ENCODE measurements around the gene KPTN.
"Not testable (repeated sequence)": the region's sequence is repeated elsewhere in the genome, so short reads cannot be mapped to it uniquely, and the experiment has no call there.

Gene KPTN

DNA sequence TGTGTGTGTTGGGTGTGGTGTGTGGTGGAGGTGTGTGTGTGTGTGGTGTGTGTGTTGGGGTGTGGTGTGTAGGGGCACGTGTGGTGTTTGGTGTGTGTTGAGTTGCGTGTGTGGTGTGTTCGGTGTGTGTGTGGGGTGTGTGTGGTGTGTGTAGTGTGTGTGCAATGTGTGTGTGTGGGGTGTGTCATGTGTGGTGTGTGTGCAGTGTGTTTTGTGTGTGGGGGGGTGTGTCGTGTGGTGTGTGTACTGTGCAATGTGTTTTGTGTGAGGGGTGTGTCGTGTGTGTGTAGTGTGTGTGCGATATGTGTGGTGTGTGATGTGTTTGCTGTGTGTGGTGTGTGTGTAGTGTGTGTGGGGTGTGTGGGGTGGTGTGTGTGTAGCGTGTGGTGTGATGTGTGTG is 6.0 kb upstream of the KPTN start:
- H3K27me3 ChIP-seq (ENCODE audit: low read depth, low read length) = no peaks in the 10 kb centered on the region
- TF ChIP-seq EZH2phosphoT487 (IDR thresholded peaks at IDR 0.05; ENCODE audit: low read depth) = no peak
- TF ChIP-seq, protein P1, sequence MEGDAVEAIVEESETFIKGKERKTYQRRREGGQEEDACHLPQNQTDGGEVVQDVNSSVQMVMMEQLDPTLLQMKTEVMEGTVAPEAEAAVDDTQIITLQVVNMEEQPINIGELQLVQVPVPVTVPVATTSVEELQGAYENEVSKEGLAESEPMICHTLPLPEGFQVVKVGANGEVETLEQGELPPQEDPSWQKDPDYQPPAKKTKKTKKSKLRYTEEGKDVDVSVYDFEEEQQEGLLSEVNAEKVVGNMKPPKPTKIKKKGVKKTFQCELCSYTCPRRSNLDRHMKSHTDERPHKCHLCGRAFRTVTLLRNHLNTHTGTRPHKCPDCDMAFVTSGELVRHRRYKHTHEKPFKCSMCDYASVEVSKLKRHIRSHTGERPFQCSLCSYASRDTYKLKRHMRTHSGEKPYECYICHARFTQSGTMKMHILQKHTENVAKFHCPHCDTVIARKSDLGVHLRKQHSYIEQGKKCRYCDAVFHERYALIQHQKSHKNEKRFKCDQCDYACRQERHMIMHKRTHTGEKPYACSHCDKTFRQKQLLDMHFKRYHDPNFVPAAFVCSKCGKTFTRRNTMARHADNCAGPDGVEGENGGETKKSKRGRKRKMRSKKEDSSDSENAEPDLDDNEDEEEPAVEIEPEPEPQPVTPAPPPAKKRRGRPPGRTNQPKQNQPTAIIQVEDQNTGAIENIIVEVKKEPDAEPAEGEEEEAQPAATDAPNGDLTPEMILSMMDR (IDR thresholded peaks at IDR 0.05; ENCODE audit: low read depth, low read length) = no peak
- H3K4me1 ChIP-seq (ENCODE audit: low read length) = peaks cover 14% of the 10 kb centered on the region
- no peak overlapping the region for H3K4me3 ChIP-seq (ENCODE audit: low read length)
- H3K36me3 ChIP-seq (replicated peaks; ENCODE audit: low read depth, low read length) = peaks cover 6% of the 10 kb centered on the region
- H3K79me2 ChIP-seq (ENCODE audit: low read length) = 0 out of 2 replicates have a peak, but pooled peaks cover 3% of the 10 kb centered on the region
- H3K27ac ChIP-seq (ENCODE audit: low read length) = no peak overlapping the region
- H4K20me1 ChIP-seq (ENCODE audit: insufficient read depth, low read length) = no peaks in the 10 kb centered on the region
- no peak overlapping the region for H3K9ac ChIP-seq (ENCODE audit: low read length)
- no peak overlapping the region for H3K4me2 ChIP-seq (ENCODE audit: low read length)
- H2AFZ ChIP-seq (ENCODE audit: low read depth, low read length) = no peak overlapping the region
- no peaks in the 10 kb centered on the region for H3K9me3 ChIP-seq (ENCODE audit: insufficient read depth, low read length)

DNA sequence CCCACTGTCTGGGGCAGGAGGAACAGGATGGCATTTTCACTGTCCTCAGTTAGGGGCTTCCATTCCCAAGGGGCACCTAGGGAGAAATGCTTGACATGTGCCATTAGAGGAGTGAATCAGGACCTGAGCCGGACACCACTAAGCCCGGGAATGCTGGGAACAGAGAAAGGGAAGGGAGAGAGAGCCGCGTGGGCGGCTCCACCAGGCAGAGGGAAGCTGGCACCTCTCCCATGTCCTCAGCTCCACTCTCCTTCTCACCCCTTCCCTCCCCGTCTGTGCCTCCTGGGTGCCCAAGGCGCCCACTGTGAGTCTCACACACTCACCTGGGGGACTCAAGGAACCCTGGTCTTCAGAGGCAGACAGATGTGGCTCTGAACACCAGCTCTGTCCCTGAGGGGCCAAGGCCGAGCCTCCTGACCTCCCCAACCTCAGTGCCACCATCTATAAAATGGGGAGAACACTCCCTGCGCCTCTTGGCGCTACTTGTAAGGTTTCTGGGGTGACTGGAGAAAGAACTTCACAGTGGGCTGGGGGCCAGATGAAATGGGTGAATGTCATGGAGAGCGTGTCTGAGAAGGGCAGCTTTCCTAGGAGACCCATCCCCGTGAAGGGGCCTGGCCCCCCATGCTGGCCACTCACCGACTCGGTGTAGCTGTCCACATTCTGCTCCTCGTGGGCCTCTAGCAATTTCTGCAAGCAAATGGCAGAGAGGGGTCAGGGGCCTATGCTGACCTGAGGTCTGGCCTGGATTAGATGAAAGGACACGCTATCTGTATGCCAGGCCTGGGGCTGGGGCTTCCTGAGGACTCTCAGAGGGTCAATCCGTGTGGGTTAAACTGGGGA is 5.3 kb upstream of the KPTN start:
- Histone ChIP-seq H4K20me1 (ENCODE audit: insufficient read depth, low read length) (no peaks in the 10 kb centered on the region), H2AFZ (ENCODE audit: low read depth, low read length) (no peak overlapping the region), H3K9me3 (ENCODE audit: insufficient read depth, low read length) (no peaks in the 10 kb centered on the region), H3K27ac (ENCODE audit: low read length) (no peak overlapping the region), H3K4me2 (ENCODE audit: low read length) (no peak overlapping the region), H3K36me3 (replicated peaks; ENCODE audit: low read depth, low read length) (peaks cover 6% of the 10 kb centered on the region), H3K9ac (ENCODE audit: low read length) (no peak overlapping the region), H3K27me3 (ENCODE audit: low read depth, low read length) (no peaks in the 10 kb centered on the region), H3K4me1 (ENCODE audit: low read length) (peaks cover 17% of the 10 kb centered on the region), H3K79me2 (ENCODE audit: low read length) (0 out of 2 replicates have a peak, but pooled peaks cover 6% of the 10 kb centered on the region), H3K4me3 (ENCODE audit: low read length) (no peak overlapping the region)
- TF ChIP-seq, protein P1 (IDR thresholded peaks at IDR 0.05; ENCODE audit: low read depth, low read length) = no peak
- TF ChIP-seq EZH2phosphoT487 (IDR thresholded peaks at IDR 0.05; ENCODE audit: low read depth) = no peak

DNA sequence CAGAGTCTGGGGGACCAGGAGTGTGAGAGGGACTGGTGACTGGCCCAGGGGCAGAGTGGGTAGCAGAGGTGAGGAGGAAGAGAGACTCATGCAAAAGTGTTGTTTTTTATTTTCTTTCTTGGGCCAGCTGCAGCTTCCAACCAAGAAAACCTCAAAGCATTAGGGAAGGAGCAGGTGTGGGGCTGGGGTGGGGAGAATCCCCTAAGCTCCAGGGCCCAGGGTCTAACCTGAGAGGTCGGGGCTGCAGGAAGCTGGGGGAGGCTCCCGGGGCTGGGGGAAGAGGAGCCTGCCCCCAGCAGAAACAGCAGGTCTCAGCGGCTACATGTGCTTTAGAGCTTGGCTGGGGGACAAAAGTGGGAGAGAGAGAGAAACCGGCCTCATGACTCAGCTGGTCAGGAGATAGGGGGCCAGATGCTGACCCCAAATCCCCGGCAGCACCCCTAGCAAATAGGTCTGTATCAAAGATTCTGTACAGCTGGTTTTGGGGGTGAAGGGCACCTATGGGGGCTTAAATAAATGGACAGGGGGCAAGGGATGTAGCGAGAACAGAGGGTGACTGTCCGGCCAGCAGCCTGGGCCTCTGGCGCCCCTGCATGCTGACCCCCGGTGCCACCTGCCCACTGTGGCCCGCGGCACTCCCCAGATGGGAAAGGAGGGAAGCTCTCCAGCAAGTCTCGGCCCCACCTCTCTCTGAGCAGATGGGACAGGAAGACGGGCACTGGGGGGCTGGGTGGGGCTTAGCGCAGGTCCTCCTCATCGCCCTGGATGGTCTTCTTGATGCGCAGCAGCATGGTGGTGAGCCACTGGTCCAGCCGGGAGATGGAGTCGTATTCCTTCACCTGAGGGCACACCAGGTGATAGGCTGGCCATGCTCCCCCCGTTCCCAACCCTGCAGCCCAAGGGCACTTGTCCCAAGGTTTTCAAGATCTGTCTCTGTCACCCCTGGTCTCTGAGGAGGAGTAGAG is 3.8 kb upstream of the KPTN start:
- peaks cover 20% of the 10 kb centered on the region for H3K4me1 ChIP-seq (ENCODE audit: low read length)
- H3K9me3 ChIP-seq (ENCODE audit: insufficient read depth, low read length) = no peaks in the 10 kb centered on the region
- 0 out of 2 replicates have a peak, but pooled peaks cover 6% of the 10 kb centered on the region for H3K79me2 ChIP-seq (ENCODE audit: low read length)
- H3K4me2 ChIP-seq (ENCODE audit: low read length) = no peak overlapping the region
- no peak overlapping the region for H2AFZ ChIP-seq (ENCODE audit: low read depth, low read length)
- H4K20me1 ChIP-seq (ENCODE audit: insufficient read depth, low read length) = no peaks in the 10 kb centered on the region
- H3K27me3 ChIP-seq (ENCODE audit: low read depth, low read length) = no peaks in the 10 kb centered on the region
- peaks cover 6% of the 10 kb centered on the region for H3K36me3 ChIP-seq (replicated peaks; ENCODE audit: low read depth, low read length)
- H3K27ac ChIP-seq (ENCODE audit: low read length) = no peak overlapping the region
- no peak overlapping the region for H3K9ac ChIP-seq (ENCODE audit: low read length)
- no peak overlapping the region for H3K4me3 ChIP-seq (ENCODE audit: low read length)
- TF ChIP-seq EZH2phosphoT487 (IDR thresholded peaks at IDR 0.05; ENCODE audit: low read depth) = no peak
- TF ChIP-seq, protein P1 (IDR thresholded peaks at IDR 0.05; ENCODE audit: low read depth, low read length) = no peak

DNA sequence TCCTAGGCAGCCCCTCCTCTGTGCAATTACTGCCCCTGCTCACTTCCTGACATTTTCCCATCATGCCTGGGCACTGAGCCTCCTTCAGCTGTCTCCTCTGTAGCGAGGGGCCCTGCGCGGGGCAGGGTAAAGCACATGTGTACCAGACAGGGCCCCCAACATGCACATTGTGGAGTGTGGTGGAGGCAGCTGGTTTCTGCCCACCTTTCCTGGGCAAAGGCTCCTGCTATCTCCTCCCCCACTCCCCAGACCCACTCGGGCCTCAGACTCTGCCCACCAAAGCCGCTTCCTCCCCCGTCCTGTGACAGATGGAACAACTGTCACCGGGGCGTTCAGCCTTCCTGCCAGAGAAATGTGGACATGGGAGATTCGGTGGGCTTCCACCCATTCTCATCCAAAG is 2.9 kb upstream of the KPTN start:
- no peak overlapping the region for H3K4me2 ChIP-seq (ENCODE audit: low read length)
- peaks cover 6% of the 10 kb centered on the region for H3K36me3 ChIP-seq (replicated peaks; ENCODE audit: low read depth, low read length)
- H3K27me3 ChIP-seq (ENCODE audit: low read depth, low read length) = no peaks in the 10 kb centered on the region
- no peak overlapping the region for H3K27ac ChIP-seq (ENCODE audit: low read length)
- H3K9ac ChIP-seq (ENCODE audit: low read length) = no peak overlapping the region
- no peak overlapping the region for H2AFZ ChIP-seq (ENCODE audit: low read depth, low read length)
- H3K79me2 ChIP-seq (ENCODE audit: low read length) = 0 out of 2 replicates have a peak, but pooled peaks cover 6% of the 10 kb centered on the region
- H3K4me1 ChIP-seq (ENCODE audit: low read length) = peaks cover 20% of the 10 kb centered on the region
- no peak overlapping the region for H3K4me3 ChIP-seq (ENCODE audit: low read length)
- no peaks in the 10 kb centered on the region for H4K20me1 ChIP-seq (ENCODE audit: insufficient read depth, low read length)
- no peaks in the 10 kb centered on the region for H3K9me3 ChIP-seq (ENCODE audit: insufficient read depth, low read length)
- TF ChIP-seq EZH2phosphoT487 (IDR thresholded peaks at IDR 0.05; ENCODE audit: low read depth) = no peak
- TF ChIP-seq, protein P1 (IDR thresholded peaks at IDR 0.05; ENCODE audit: low read depth, low read length) = no peak

DNA sequence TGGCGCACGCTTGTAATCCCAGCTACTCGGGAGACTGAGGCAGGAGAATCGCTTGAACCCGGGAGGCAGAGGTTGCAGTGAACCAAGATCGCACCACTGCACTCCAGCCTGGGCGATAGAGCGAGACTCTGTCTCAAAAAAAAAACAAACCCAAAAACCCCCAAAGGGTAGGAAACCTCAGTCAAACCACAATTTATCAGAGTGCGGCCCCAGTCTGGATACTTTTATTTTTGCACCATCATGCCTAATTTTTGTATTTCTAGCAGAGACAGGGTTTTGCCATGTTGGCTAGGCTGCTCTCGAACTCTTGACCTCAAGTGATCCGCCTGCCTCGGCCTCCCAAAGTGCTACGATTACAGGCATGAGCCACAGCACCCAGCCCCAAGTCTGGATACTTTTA is 2.2 kb upstream of the KPTN start:
- peaks cover 20% of the 10 kb centered on the region for H3K4me1 ChIP-seq (ENCODE audit: low read length)
- not testable (repeated sequence) for H3K36me3 ChIP-seq (replicated peaks; ENCODE audit: low read depth, low read length); H3K9ac ChIP-seq (ENCODE audit: low read length); H3K79me2 ChIP-seq (ENCODE audit: low read length); H3K4me3 ChIP-seq (ENCODE audit: low read length); H3K27me3 ChIP-seq (ENCODE audit: low read depth, low read length); H4K20me1 ChIP-seq (ENCODE audit: insufficient read depth, low read length); H2AFZ ChIP-seq (ENCODE audit: low read depth, low read length); H3K9me3 ChIP-seq (ENCODE audit: insufficient read depth, low read length); H3K27ac ChIP-seq (ENCODE audit: low read length); H3K4me2 ChIP-seq (ENCODE audit: low read length)
